ENCODE measurements around the gene USP5.

- TF ChIP-seq, protein P1, sequence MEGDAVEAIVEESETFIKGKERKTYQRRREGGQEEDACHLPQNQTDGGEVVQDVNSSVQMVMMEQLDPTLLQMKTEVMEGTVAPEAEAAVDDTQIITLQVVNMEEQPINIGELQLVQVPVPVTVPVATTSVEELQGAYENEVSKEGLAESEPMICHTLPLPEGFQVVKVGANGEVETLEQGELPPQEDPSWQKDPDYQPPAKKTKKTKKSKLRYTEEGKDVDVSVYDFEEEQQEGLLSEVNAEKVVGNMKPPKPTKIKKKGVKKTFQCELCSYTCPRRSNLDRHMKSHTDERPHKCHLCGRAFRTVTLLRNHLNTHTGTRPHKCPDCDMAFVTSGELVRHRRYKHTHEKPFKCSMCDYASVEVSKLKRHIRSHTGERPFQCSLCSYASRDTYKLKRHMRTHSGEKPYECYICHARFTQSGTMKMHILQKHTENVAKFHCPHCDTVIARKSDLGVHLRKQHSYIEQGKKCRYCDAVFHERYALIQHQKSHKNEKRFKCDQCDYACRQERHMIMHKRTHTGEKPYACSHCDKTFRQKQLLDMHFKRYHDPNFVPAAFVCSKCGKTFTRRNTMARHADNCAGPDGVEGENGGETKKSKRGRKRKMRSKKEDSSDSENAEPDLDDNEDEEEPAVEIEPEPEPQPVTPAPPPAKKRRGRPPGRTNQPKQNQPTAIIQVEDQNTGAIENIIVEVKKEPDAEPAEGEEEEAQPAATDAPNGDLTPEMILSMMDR (IDR thresholded peaks at IDR 0.05), result no peak
- TF ChIP-seq POLR2A (IDR thresholded peaks at IDR 0.05), result no peak
- TF ChIP-seq POLR2AphosphoS5 (IDR thresholded peaks at IDR 0.05), result no peak
These were observed 5.6 kb upstream of the USP5 start for GRCh38 chr12:6846316-6846869.
